ENCODE results near the gene TRPC4AP. TPM values are rescaled to one million over a fixed set of nuclear protein-coding genes. Genes with fewer than 3 reads are reported as not detected.

TRPC4AP gene
- total and polyA plus RNA-seq, 2 of the 8 experiments (the other 6 are each of a cell fraction or from before 2014, with no cell fraction given): 73.1 to 74.8 TPM

GRCh38 chr20:34997131-34997561 lies 95.5 kb downstream of the TRPC4AP start:
- DNase-seq (ENCODE audit: low read depth in 1 of 2, low spot score in 2 of 2) (no peak), FAIRE-seq (no peak)
- no peaks in the 10 kb centered on the region for H3K27me3 ChIP-seq (replicated peaks in 1 of 4; ENCODE audit: control insufficient read depth in 3 of 4, extremely low read depth in 1 of 4, insufficient read depth in 3 of 4, low read length in 3 of 4)
- no peak overlapping the region for H2BK20ac ChIP-seq (ENCODE audit: low read length)
- CTCF ChIA-PET (ENCODE audit: partially characterized antibody): interaction anchor here (1.4 to 4.7 kb wide), 5 partner anchors 13 to 122 kb away, joined by 4 to 64 read pairs (median 16); partner anchors contain the start of genes ACSS2 and GGT7
- no peak overlapping the region for H3K18ac ChIP-seq (ENCODE audit: extremely low read depth, low read length)
- H2BK12ac ChIP-seq (ENCODE audit: low read depth, low read length): no peak overlapping the region
- TF ChIP-seq MAX (IDR thresholded peaks at IDR 0.05) (peak; percentile 66), E2F6 (IDR thresholded peaks at IDR 0.05) (peak; percentile 67), CBX5 (IDR thresholded peaks at IDR 0.05; ENCODE audit: low read depth, low read length) (no peak), TCF12 (IDR thresholded peaks at IDR 0.05; ENCODE audit: low read depth, low read length) (no peak)
- 0 out of 2 replicates have a peak overlapping the region, but pooled peaks have one; percentile 35 for H2BK5ac ChIP-seq (ENCODE audit: low read depth, low read length)
- no peak overlapping the region for H2AFZ ChIP-seq (ENCODE audit: low read length)
- H4K91ac ChIP-seq (replicated peaks; ENCODE audit: insufficient read length, low read length): no peak overlapping the region
- H3K79me2 ChIP-seq (ENCODE audit: control insufficient read depth in 1 of 2, insufficient read depth in 2 of 2, low read length in 2 of 2): no peaks in the 10 kb centered on the region
- H2BK15ac ChIP-seq (ENCODE audit: low read length): no peak overlapping the region
- WGBS, 2 experiments (ENCODE audit: extremely low coverage in 1 of 2, insufficient coverage in 1 of 2, insufficient read length in 1 of 2, insufficient replicate concordance in 2 of 2, low coverage in 1 of 2, low lambda C conversion rate in 2 of 2, missing lambda C conversion rate in 1 of 2): 89% methylated on average over 19 of the region's 39 CpGs; no CpG with 5 or more reads in 1 of the 2 experiments
- no peak overlapping the region for H4K5ac ChIP-seq (ENCODE audit: insufficient read length, low read depth, low read length)
- no peak overlapping the region for H3K23ac ChIP-seq (ENCODE audit: insufficient read length)
- peaks cover 0 to 2% (median 0%) of the 10 kb centered on the region in 4 experiments; a peak in 1 of 7 replicates for H3K4me1 ChIP-seq (replicated peaks in 1 of 4; ENCODE audit: control insufficient read depth in 3 of 4, insufficient read depth in 4 of 4, low read length in 3 of 4)
- H3K9ac ChIP-seq (replicated peaks in 1 of 4; ENCODE audit: extremely low read depth in 1 of 4, low read depth in 3 of 4, low read length in 3 of 4): no peak overlapping the region
- no peak overlapping the region for H2AK5ac ChIP-seq (ENCODE audit: low read depth, low read length)
- peaks cover 2 to 16% (median 11%) of the 10 kb centered on the region in 4 experiments; a peak in 5 of 8 replicates for H3K36me3 ChIP-seq (ENCODE audit: control insufficient read depth in 2 of 4, insufficient read depth in 4 of 4, low read length in 3 of 4)
- no peak overlapping the region for H3K4ac ChIP-seq (replicated peaks; ENCODE audit: insufficient read length, low read depth, low read length)
- no peak overlapping the region for H4K8ac ChIP-seq (ENCODE audit: extremely low read depth, insufficient read depth, low read length)
- no peak overlapping the region for H3K56ac ChIP-seq (replicated peaks; ENCODE audit: insufficient read length, low read depth, low read length)
- no peak overlapping the region for H3K27ac ChIP-seq (ENCODE audit: low read depth, low read length)
- H3K4me3 ChIP-seq (ENCODE audit: extremely low read depth in 1 of 4, insufficient read depth in 2 of 4, low read depth in 3 of 4, low read length in 4 of 4): no peak overlapping the region
- H3K23me2 ChIP-seq (ENCODE audit: low read depth, low read length): no peaks in the 10 kb centered on the region; the same call in 1 of the 2 replicates
- H4K20me1 ChIP-seq (replicated peaks in 1 of 2; ENCODE audit: control insufficient read depth in 1 of 2, insufficient read depth in 2 of 2, low read length in 2 of 2): peaks cover 3 to 9% of the 10 kb centered on the region in 2 experiments
- POLR2A ChIA-PET (ENCODE audit: partially characterized antibody): interaction anchor here (1.1 to 1.4 kb wide), 3 partner anchors 9 to 10 kb away, joined by 3 read pairs; no protein-coding TSS in a partner anchor
- no peak overlapping the region for H2BK120ac ChIP-seq (replicated peaks; ENCODE audit: low read depth, low read length)
- no peaks in the 10 kb centered on the region for H3K79me1 ChIP-seq (ENCODE audit: low read depth, low read length)
- H3K9me3 ChIP-seq (ENCODE audit: insufficient read depth in 2 of 2, low read depth in 1 of 2, low read length in 1 of 2): no peaks in the 10 kb centered on the region
- H3K14ac ChIP-seq (ENCODE audit: insufficient read length): no peak overlapping the region
- H3K4me2 ChIP-seq (ENCODE audit: insufficient read depth in 1 of 2, low read depth in 2 of 2, low read length in 2 of 2): no peak overlapping the region

All from H1 (cell line).